ENCODE measurements around the gene EPB41L3.
"Not testable (repeated sequence)": the region's sequence is repeated elsewhere in the genome, so short reads cannot be mapped to it uniquely, and the experiment has no call there.

The EPB41L3 gene

DNA sequence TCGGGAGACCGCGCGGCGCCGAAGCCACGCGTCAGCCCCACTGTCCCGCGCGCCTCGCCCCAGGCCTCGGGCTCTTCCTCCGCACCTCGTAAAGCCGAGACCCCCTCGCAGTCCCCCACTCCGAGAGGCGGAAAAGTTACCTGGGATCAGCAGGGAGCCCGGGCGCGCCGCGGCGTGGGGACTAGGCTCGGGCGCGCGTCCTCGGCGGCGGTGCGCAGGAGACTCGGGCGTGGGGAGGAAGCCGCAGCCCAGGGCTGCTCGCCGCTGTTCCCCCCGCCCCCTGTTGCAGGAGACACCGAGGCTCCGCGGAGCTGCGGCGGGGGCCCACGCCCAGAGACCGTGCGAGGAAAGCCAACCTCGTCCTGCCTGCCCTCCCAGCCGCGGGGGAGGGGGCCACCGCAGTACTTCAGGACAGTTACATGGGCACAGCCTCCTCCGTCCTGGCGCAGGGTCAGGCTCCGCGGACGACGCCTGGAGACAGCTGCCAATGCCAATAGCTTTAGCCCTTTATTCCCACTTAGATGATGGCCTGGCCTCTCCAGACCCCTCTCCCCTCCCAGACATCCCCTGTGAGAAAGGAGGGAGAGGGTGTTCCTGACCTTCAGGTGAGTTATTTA lies at the start of gene EPB41L3:
Gene EPB41L3, minus strand, starts transcription at position 225 of the 617 bp plus-strand sequence. CDS start 54,814 bp downstream, outside the sequence.
- DNase-seq, result no peak

DNA sequence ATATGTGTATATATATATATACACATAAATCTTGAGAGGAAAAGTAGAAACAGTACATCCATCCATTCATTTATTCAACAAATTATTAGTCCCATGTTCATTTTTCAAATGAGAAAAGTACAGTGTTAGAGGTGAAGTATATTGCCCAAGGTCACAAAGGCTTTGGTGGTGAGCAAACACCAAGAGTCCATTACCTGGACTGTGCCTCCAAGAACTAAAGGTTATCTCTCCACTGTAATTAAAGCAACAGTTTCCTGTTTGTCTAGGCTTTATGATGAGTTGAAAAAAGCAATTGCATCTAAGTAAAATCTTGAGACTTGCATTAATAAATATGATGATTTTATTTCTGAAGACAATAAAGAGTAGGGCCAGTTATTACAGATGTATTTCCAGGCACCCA lies 44.7 kb upstream of the EPB41L3 start:
- DNase-seq, result no peak

- DNase-seq, result no peak
Measured at GRCh38 chr18:5585653-5586052, 41.9 kb upstream of the EPB41L3 start.

DNA sequence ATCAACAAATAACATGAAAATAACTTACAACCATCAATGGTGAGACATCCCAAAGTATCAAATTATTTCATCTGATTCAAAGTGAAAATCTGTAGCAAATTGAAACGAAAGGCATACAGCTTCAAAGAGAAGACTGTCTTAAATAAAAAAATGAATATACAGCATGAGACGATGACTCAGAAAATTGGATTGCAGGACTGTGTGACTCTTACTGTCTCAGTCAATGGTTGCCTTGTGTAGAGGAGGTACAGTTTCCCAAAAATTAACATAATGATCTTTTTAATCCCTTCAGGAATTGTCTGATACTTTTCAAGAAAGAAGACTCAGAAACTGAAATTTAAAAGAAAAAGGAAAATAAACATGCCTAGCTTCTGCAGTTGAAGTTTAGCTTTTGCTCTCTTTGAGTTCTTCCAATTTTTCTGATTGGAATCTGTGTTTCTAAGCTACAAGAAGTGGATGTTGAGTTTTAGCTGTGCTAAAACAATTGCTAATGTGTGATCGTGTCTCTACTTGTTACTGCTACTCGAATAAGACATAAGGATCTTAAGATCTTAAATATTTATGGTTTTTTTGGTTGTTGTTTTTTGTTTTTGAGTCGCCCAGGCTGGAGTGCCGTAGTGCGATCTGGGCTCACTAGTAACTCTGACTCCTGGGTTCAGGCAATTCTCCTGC lies 41.1 kb upstream of the EPB41L3 start:
- DNase-seq, result no peak

- no peak for DNase-seq
Measured at GRCh38 chr18:5582849-5583681, 39.3 kb upstream of the EPB41L3 start.

GRCh38 chr18:5582076-5582475 lies 38.3 kb upstream of the EPB41L3 start:
- no peak for DNase-seq

- DNase-seq, result no peak
Measured at GRCh38 chr18:5574843-5575242, 31.0 kb upstream of the EPB41L3 start.

DNA sequence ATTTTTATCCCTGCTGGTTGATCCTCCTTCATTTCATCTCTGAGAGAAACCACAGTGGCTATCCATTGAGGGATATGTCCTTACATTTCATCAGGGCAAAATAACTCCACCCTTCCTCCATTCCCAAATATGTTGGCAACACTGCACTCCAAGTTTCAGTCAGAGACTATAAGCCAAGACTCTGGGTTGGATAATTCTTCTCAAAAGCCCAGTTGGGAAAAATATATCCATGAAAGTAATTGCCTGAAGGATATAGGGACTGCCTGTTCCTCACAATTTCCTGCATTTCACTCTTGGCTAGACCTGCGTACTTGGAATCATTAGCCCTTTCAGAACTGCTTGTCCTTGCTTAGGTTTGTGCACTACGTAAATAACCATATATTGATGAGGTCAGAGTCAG lies 27.9 kb upstream of the EPB41L3 start:
- DNase-seq, result no peak

GRCh38 chr18:5570613-5571012 lies 26.8 kb upstream of the EPB41L3 start:
- DNase-seq, result not testable (repeated sequence)

GRCh38 chr18:5568416-5568815 lies 24.6 kb upstream of the EPB41L3 start:
- DNase-seq, result no peak

GRCh38 chr18:5558851-5559250 lies 15.1 kb upstream of the EPB41L3 start:
- DNase-seq, result no peak

- DNase-seq, result no peak
Measured at GRCh38 chr18:5556310-5556974, 12.6 kb upstream of the EPB41L3 start.

DNA sequence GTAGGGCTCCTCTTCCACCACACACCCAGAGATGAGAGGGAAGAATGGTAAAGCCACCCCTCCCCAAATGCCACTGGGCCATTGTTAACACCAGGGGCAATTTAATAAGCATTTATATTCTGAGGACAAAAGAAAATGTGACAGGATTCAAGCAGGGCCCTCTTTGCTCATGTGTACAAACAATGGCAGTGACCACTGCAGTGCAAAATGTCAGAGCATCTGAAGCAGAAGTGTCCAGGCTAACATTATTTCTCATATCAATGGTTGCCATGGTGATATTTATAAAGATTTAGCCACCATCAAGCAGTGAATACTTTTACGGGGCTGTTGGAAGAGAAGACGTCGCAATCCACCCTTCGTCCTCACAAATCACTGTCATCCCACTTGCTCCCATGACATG lies 10.8 kb upstream of the EPB41L3 start:
- DNase-seq, result no peak

DNA sequence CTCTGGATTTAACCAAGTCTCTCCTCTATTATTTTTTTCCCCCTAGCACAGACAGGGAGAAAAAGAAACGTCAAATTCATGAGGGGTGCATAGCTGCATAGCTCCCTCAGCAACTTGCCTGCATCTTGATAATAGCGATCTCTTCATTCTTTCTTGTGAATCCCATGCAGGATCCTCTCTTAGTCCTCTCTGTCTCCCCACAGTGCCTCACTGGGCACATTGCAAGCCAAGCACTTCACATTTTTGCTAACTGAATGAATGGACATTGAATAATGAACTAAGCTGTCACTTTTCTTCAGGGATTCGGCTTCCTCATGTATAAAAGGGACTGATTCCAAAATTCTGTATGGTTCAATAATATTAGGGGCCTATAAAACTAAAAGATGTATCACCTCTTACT lies 2.9 kb upstream of the EPB41L3 start:
- DNase-seq, result no peak

- DNase-seq, result no peak
Measured at GRCh38 chr18:5543036-5543680, 639 bp downstream of the EPB41L3 start.

DNA sequence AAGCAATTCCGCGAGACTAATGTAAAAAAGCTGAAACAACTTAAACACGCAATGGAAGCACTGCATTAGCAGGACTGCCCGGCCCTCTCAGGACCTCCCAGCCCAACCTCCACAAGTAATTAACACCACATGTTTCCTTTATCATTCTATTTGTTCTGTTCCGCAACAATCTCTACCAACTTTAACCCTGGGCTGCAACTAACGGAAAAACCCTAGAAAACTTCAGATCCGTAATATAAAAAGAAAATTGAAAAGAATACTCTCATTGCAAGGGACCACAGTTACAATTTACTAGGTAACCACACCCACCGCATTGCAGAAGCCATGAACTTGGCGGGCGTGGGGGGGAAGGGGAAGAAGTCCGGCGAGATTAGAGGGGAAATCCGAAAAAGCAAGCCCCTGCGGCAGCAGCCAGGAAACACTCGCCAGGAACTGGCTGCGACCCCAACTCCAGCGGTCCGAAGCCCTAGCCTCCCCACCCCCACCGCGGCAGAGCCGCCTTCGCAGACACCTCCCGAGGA lies 1.2 kb downstream of the EPB41L3 start:
- no peak for DNase-seq

DNA sequence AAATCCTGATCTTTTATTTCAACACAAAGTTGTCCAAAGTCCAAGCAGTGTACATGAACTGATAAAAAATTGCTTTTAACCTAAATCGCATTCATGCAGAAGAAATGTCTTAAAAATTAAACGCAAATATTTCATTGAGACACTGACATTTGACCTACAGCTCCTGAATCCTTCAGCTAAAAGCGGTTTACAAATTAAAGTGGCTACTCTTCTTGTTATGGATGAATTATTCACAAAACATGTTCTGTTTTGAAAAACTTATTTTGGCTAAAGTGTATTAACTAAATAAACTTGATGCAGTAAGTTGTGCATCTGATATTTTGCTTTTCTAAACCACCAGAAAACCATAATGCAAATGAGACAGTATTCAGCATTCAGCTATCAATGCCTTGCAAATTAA lies 2.2 kb downstream of the EPB41L3 start:
- DNase-seq, result no peak

DNA sequence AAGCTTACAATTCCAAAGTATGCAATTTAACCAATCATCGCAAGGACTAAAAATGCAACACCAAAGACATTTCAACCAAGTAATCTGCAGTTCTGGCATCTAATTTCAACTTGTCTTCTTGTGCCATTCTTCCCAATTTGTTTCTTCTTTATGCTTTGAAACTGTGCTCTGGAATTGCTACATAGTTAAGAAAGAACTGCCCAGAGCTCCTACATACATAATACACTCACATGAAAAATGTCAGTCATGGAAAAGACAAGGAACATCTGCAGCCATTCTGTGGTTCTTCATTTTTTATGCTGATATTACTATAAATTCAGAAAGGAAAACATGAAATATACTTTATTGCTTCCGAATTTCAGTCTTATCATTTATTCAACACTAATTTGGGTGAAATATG lies 4.4 kb downstream of the EPB41L3 start:
- no peak for DNase-seq

GRCh38 chr18:5538544-5538943 lies 5.3 kb downstream of the EPB41L3 start:
- DNase-seq, result no peak

- DNase-seq, result no peak
Measured at GRCh38 chr18:5537860-5538259, 5.9 kb downstream of the EPB41L3 start.

DNA sequence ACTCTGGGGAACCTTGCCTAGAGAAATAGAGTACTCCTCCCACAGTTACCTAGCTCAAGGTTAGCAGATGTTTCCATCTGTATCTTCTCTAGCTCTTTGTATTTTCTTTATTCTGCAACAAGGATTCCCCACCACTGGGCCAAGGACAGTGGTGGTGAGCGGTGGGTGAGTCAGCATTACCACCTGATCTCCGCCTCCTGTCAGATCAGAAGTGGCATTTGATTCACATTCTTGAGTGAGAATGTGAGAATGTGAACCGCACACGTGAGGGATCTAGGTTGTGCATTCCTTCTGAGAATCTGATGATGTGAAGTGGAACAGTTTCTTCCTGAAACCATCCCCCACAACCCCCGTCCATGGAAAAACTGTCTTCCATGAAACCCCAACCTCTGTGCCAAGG lies 9.0 kb downstream of the EPB41L3 start:
- no peak for DNase-seq

DNA sequence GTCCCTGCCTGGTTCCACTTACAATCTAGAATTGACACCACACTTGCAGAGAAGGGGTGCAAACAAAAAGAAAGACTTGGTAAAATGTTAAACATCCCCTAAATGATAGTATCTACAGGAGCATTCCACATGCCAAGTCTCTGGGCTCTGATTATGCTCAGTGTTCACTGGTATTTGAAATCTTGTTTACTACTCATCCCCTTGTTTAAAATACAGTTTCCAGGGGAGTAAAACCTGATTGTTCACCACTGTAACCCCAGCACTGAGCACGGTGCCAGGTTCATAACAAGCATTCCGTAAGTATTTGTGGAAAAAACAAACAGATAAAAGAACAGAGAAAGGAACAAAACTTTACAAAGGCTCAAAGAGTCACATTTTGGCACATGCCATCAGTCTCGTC lies 11.7 kb downstream of the EPB41L3 start:
- DNase-seq, result no peak
